KBM-7 (cell line): ENCODE data around the gene HNF1A.
"Not testable (repeated sequence)": the region's sequence is repeated elsewhere in the genome, so short reads cannot be mapped to it uniquely, and the experiment has no call there.

Experiments used
- DNase-seq: peaks from one replicate; pipeline ENCODE4 v3.0.0-alpha.2; 2015
- in situ Hi-C: fragments of 300-500 bp; cut with MboI; formaldehyde crosslinking; loops from 2 replicates; pipeline ENCODE4 v1.14.3; 2020; ENCODE audit warnings: low sequenced_read_pairs, low pct_unique_long_range_greater_than_20kb, mixed read lengths

The HNF1A gene, protein sequence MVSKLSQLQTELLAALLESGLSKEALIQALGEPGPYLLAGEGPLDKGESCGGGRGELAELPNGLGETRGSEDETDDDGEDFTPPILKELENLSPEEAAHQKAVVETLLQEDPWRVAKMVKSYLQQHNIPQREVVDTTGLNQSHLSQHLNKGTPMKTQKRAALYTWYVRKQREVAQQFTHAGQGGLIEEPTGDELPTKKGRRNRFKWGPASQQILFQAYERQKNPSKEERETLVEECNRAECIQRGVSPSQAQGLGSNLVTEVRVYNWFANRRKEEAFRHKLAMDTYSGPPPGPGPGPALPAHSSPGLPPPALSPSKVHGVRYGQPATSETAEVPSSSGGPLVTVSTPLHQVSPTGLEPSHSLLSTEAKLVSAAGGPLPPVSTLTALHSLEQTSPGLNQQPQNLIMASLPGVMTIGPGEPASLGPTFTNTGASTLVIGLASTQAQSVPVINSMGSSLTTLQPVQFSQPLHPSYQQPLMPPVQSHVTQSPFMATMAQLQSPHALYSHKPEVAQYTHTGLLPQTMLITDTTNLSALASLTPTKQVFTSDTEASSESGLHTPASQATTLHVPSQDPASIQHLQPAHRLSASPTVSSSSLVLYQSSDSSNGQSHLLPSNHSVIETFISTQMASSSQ

DNA sequence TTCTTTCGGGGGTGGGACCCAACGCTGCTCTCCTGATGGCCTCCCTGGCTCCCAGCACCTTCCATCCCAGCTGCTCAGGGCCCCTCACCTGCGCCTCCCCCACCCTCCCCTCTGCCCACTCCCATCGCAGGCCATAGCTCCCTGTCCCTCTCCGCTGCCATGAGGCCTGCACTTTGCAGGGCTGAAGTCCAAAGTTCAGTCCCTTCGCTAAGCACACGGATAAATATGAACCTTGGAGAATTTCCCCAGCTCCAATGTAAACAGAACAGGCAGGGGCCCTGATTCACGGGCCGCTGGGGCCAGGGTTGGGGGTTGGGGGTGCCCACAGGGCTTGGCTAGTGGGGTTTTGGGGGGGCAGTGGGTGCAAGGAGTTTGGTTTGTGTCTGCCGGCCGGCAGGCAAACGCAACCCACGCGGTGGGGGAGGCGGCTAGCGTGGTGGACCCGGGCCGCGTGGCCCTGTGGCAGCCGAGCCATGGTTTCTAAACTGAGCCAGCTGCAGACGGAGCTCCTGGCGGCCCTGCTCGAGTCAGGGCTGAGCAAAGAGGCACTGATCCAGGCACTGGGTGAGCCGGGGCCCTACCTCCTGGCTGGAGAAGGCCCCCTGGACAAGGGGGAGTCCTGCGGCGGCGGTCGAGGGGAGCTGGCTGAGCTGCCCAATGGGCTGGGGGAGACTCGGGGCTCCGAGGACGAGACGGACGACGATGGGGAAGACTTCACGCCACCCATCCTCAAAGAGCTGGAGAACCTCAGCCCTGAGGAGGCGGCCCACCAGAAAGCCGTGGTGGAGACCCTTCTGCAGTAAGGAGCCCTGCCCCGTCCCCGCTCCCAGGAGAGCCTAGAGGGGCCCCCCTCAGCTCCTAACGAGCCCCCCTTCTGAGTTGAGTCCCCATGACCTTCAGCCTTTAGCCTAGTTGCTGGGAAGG lies at the start of gene HNF1A:
Gene HNF1A (plus strand): TSS at position 248 of the 924 bp plus-strand sequence. CDS start 226 bp downstream, at position 474.
- in situ Hi-C loops: no loop called here
- no peak for DNase-seq

DNA sequence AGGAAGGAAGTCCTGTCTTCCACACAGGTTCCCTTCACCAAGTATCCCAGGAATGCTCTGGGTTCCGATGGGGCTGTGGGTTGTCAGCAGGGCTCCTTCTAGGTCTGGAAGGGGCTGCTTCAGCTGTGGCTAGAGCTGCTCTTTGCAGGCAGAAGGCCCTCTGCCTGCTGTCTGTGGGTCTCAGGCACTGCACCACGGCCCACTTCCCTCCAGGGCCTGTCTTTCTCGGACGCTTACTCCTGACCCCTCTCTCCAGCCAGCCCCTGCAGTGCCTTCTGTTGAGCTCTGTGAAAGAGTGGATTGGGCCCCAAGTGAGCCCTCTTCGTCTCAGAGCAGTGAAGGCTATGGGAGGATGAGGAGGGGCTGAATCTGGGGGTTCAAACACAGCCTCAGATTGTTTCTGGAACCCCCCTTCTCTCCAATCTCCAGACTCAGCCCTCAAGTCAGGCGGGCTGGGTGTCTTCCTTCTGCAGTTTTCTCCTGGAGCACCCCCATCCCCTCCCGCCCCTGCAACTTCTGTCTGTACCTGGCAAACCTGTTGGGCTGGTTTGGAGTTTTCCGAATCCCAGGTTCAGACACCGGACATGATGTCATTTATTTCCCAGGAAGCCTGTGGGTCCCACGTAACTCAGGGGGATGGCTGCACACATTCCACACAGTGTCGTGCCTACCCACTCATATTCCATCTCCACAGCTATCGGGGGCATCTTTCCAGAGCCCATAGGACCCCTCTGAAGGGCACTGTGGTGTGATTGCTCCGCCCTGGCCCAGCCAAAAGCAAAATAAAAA lies 49.3 kb upstream of the HNF1A start:
- DNase-seq: no peak
- in situ Hi-C loops: no loop called here

GRCh38 chr12:120930032-120930431 lies 48.3 kb upstream of the HNF1A start:
- DNase-seq: no peak
- in situ Hi-C loops: no loop called here

DNA sequence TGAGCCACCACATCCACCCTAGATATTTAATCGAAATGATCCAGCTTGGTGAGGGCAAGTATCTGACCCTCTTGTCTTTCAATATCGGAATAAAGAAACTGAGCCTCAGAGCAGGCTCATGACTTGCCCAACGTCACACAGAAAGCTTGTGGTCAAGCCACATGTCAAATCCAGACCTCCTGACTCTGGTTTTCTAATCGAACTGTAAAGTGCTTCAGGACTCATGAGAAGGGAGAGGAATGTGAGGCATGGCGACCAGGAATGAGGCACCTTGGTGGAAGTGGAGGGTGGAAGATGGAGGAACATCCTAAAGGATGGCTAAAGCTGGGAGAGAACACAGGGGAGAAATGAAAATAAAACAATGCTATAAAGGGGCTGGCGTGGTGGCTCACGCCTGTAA lies 46.3 kb upstream of the HNF1A start:
- in situ Hi-C loops: no loop called here
- no peak for DNase-seq

- in situ Hi-C loops: no loop called here
- no peak for DNase-seq
Measured at GRCh38 chr12:120932956-120933526, 45.3 kb upstream of the HNF1A start.

DNA sequence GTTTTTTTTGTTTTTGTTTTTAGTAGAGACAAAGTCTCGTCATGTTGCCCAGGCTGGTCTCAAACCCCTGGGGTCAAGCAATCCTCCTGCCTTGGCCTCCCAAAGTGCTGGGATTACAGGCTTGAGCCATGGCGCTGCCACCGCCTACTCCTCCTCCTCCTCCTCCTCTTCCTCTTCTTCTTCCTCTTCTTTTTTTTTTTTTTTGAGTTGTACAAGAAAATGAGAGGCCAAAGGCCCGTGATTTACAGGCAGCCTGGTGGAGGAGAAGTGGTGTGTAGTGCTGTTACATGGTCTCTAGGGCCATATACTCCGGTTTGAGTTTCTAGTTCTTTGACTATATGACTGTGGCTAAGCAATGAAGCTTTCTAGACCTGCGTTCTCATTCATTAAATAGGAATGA lies 44.6 kb upstream of the HNF1A start:
- in situ Hi-C loops: no loop called here
- peak; percentile 20 for DNase-seq

- in situ Hi-C loops: no loop called here
- no peak for DNase-seq
Measured at GRCh38 chr12:120936197-120936596, 42.1 kb upstream of the HNF1A start.

DNA sequence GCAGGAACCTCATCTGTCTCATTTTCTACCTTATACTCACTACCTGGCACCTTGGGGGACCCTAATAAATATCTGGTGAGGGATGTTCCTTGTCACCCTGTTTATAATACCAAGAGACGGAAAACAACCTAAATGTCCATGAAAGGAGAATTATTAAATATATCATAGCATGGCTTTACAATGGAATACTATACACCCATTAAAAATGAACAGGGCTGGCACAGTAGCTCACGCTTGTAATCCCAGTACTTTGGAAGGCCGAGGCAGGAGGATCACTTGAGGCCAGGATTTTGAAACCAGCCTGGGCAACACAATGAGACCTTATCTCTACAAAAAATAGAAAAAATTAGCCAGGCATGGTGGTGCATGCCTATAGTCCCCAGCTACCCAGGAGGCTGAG lies 39.8 kb upstream of the HNF1A start:
- DNase-seq: no peak
- in situ Hi-C loops: no loop called here

- peak; percentile 70 for DNase-seq
- in situ Hi-C loops: no loop called here
Measured at GRCh38 chr12:120939523-120939922, 38.8 kb upstream of the HNF1A start.

GRCh38 chr12:120940006-120940405 lies 38.3 kb upstream of the HNF1A start:
- no peak for DNase-seq
- in situ Hi-C loops: no loop called here

DNA sequence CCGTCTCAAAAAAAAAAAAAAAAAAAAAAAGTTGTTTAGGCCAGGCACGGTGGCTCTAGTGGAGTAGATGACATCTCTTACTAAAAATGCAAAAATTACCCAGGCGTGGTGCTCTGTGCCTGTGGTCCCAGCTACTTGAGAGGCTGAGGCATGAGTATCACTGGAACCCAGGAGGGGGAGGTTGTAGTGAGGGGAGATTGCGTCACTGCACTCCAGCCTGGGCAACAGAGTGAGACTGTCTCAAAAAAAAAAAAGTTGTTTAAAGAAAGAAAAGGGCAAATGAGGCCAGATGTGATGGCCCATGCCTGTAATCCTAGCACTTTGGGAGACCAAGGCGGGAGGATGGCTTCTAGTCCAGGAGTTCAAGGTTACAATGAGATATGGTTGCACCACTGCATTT lies 37.5 kb upstream of the HNF1A start:
- DNase-seq: peak; percentile 54
- in situ Hi-C loops: no loop called here

GRCh38 chr12:120941412-120941811 lies 36.9 kb upstream of the HNF1A start:
- in situ Hi-C loops: no loop called here
- no peak for DNase-seq

- DNase-seq: peak; percentile 44
- in situ Hi-C loops: no loop called here
Measured at GRCh38 chr12:120941846-120942405, 36.4 kb upstream of the HNF1A start.

DNA sequence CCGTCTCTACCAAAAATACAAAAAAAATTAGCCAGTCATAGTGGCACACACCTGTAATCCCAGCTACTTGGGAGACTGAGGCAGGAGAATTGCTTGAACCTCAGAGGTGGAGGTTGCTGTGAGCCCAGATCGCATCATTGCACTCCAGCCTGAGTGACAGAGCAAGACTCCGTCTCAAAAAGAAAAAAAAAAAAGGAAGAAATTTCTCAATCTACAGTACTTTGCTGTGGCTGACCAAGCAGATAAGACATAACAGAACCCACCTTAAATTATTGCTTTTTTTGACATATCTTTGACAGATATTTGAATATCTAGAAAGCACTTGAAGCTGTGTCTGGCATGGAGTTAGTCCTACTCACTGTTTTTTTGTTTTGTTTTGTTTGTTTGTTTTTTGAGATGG lies 34.9 kb upstream of the HNF1A start:
- in situ Hi-C loops: no loop called here
- DNase-seq: no peak

DNA sequence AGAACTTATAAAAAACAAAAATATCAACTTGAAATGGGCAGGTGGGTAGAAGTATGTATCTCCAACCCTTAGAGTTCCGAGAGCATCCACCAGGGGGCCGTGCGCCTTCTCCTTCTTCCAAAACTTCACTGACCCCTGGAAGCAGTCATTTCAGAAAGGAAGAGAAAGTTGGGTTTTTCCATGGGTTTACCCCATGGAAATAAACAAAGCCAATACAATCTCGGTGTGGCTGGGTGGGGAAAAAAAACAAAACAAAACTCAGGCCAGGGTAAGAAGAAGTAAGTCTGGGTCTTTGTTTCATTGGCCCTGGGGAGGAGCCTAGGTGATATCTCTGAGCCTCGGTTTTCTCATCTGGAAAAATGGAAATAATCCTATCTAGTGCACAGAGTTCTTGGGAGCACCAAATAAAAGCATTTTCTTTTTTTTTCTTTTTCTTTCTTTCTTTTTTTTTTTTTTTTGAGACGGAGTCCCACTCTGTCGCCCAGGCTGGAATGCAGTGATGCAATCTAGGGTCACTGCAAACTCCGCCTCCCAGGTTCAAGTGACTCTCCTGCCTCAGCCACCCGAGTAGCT lies 33.6 kb upstream of the HNF1A start:
- peak; percentile 81 for DNase-seq
- in situ Hi-C loops: no loop called here

GRCh38 chr12:120945516-120945915 lies 32.8 kb upstream of the HNF1A start:
- in situ Hi-C loops, DNase-seq: not testable (repeated sequence)

DNA sequence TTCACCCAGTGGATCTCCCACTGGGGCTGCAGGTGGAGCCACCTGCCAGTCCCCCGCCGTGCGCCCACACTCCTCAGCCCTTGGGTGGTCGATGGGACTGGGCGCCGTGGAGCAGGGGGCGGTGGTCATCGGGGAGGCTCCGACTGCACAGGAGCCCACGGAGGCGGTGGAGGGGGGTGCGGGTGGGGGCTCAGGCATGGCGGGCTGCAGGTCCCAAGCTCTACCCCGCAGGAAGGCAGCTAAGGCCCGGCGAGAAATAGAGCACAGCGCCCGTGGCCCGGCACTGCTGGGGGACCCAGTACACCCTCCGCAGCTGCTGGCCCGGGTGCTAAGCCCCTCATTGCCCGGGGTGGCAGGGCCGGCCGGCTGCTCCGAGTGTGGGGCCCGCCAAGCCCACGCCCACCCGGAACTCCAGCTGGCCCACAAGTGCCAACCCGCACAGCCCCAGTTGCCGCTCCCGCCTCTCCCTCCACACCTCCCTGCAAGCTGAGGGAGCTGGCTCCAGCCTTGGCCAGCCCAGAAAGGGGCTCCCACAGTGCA lies 28.0 kb upstream of the HNF1A start:
- DNase-seq, in situ Hi-C loops: not testable (repeated sequence)

- in situ Hi-C loops: no loop called here
- DNase-seq: no peak
Measured at GRCh38 chr12:120950807-120951206, 27.5 kb upstream of the HNF1A start.
